ENCODE data around the gene CAMKV. TPM values are rescaled to one million over a fixed set of nuclear protein-coding genes. Genes with fewer than 3 reads are reported as not detected.

Gene CAMKV
- not detected in 2 replicates for total RNA-seq

GRCh38 chr3:49869525-49870126, at the start of gene CAMKV:
Gene CAMKV, minus strand, starts transcription at chr3:49869906. Its CDS starts 7,518 bp downstream, at chr3:49862388.

GRCh38 chr3:49903451-49904424, 34.0 kb upstream of the CAMKV start, which contains the start of gene MST1R:
Gene MST1R, minus strand, starts transcription at chr3:49903873. Its CDS starts 264 bp downstream, at chr3:49903609.

DNA sequence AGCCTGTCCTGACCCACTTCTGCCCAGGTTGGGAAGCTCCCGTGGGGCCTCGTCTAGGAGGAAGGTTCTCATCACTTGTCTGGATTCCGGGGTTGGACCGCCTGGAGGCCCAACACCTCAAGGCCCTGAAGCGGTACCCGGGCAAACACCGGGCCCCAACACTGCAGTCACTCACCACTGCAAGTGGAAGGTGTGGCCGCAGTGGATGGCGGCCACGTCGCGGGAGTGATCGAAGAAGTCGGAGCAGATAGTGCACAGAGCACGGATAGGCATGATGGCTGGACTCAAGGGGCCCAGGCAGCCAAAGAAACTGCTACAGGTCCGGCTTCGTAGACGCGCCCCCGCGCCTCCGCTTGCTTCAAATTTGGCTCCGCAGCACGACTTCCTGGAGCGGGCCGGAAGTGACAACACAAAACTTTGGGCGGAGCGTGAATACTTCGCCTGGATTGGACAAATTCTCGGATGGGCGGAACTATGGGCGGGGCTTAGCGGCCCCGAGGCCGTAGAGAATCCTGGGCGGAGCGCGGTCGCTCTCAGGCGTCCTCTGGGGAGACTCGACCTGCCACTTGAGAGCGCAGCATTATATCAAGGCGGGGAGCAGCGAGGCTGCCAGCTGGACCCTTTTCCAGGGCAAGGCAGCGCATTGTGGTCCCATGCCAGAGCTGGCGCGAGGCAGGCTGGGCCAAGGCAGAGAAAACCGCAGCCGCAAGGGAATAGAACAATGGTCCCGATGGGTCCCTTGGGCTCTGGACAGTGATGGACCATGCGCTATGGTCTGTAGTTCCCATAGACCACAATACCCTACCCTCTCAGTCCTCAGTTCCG, 13.3 kb downstream of the CAMKV start, which contains the start of gene TRAIP:
Gene TRAIP, minus strand, starts transcription at position 384 of the 825 bp plus-strand sequence. Its CDS starts 111 bp downstream, at position 273.

GRCh38 chr3:49813497-49814174, 56.1 kb downstream of the CAMKV start, which contains the start of gene UBA7:
Gene UBA7, minus strand, starts transcription at chr3:49813953. Its CDS starts 166 bp downstream, at chr3:49813787.

Other genes starting within 250 kb of the CAMKV start
- gene APEH, start 195.6 kb downstream of the CAMKV start, total RNA-seq, result 139 and 163 TPM in 2 replicates
- 3.7 and 4.8 TPM in 2 replicates for gene MST1, start 180.4 kb downstream of the CAMKV start, total RNA-seq
- 22.5 and 30.6 TPM in 2 replicates for gene RNF123, start 180.3 kb downstream of the CAMKV start, total RNA-seq
- 1.2 TPM in 1 of 2 replicates, not detected in the other for gene AMIGO3, start 150.2 kb downstream of the CAMKV start, total RNA-seq
- 51.2 and 89.7 TPM in 2 replicates for gene GMPPB, start 146.0 kb downstream of the CAMKV start, total RNA-seq
- 25.1 and 30.5 TPM in 2 replicates for gene IP6K1, start 83.4 kb downstream of the CAMKV start, total RNA-seq
- not detected in 2 replicates for gene CDHR4, start 70.0 kb downstream of the CAMKV start, total RNA-seq
- gene INKA1, start 66.6 kb downstream of the CAMKV start, total RNA-seq, result 2.5 and 7.5 TPM in 2 replicates
- gene UBA7, start 56.0 kb downstream of the CAMKV start, total RNA-seq, result 36.3 and 41.8 TPM in 2 replicates
- 8.9 and 10.7 TPM in 2 replicates for gene TRAIP, start 13.3 kb downstream of the CAMKV start, total RNA-seq
- gene MST1R, start 34.0 kb upstream of the CAMKV start, total RNA-seq, result under 0.01 and 0.53 TPM in 2 replicates
- gene MON1A, start 59.9 kb upstream of the CAMKV start, total RNA-seq, result 22.0 and 26.5 TPM in 2 replicates
- 28.0 and 28.9 TPM in 2 replicates for gene RBM6, start 70.2 kb upstream of the CAMKV start, total RNA-seq
- 61.3 and 61.4 TPM in 2 replicates for gene RBM5, start 219.0 kb upstream of the CAMKV start, total RNA-seq

Measured in myometrial cell (primary cell).